GM15510 (cell line): ENCODE results near the gene HS2ST1.

Experiments used
- POLR2A ChIP-seq: IDR thresholded peaks from 3 replicates; pipeline ENCODE4 v1.6.1; 2011; ENCODE audit warnings: borderline replicate concordance; ENCODE audit not compliant: insufficient read length; ENCODE audit errors: extremely low read depth

Gene HS2ST1

GRCh38 chr1:87062687-87063086 is 148.3 kb downstream of the HS2ST1 start:
- no peak for TF ChIP-seq POLR2A

- no peak for TF ChIP-seq POLR2A
Measured at GRCh38 chr1:87064309-87064708, 149.9 kb downstream of the HS2ST1 start.

GRCh38 chr1:87064986-87065385 is 150.6 kb downstream of the HS2ST1 start:
- TF ChIP-seq POLR2A = no peak

GRCh38 chr1:87072411-87072810 is 158.0 kb downstream of the HS2ST1 start:
- no peak for TF ChIP-seq POLR2A

- no peak for TF ChIP-seq POLR2A
Measured at GRCh38 chr1:87072904-87073303, 158.5 kb downstream of the HS2ST1 start.

- no peak for TF ChIP-seq POLR2A
Measured at GRCh38 chr1:87074001-87074795, 159.8 kb downstream of the HS2ST1 start.

GRCh38 chr1:87077959-87078639 is 163.7 kb downstream of the HS2ST1 start:
- TF ChIP-seq POLR2A = no peak

- TF ChIP-seq POLR2A = no peak
Measured at GRCh38 chr1:87084244-87084836, 169.9 kb downstream of the HS2ST1 start.

- no peak for TF ChIP-seq POLR2A
Measured at GRCh38 chr1:87086120-87086519, 171.7 kb downstream of the HS2ST1 start.

- TF ChIP-seq POLR2A = no peak
Measured at GRCh38 chr1:87089070-87089736, 174.8 kb downstream of the HS2ST1 start.

GRCh38 chr1:87089823-87090222 is 175.4 kb downstream of the HS2ST1 start:
- no peak for TF ChIP-seq POLR2A

- no peak for TF ChIP-seq POLR2A
Measured at GRCh38 chr1:87091425-87091824, 177.0 kb downstream of the HS2ST1 start.

- TF ChIP-seq POLR2A = no peak
Measured at GRCh38 chr1:87092846-87093245, 178.4 kb downstream of the HS2ST1 start.

GRCh38 chr1:87093286-87093685 is 178.9 kb downstream of the HS2ST1 start:
- TF ChIP-seq POLR2A = no peak

GRCh38 chr1:87094238-87094637 is 179.8 kb downstream of the HS2ST1 start:
- no peak for TF ChIP-seq POLR2A

GRCh38 chr1:87100271-87100670 is 185.8 kb downstream of the HS2ST1 start:
- no peak for TF ChIP-seq POLR2A

- no peak for TF ChIP-seq POLR2A
Measured at GRCh38 chr1:87103074-87103473, 188.6 kb downstream of the HS2ST1 start.
